Measurements from ENCODE around the gene ETS2. TPM values are rescaled to one million over a fixed set of nuclear protein-coding genes. Genes with fewer than 3 reads are reported as not detected.

The ETS2 gene
- polyA plus RNA-seq, result 1 to 10 TPM; 3.2 to 7.3 (median 4.2) TPM

- Mint-ChIP-seq H3K27me3 (ENCODE audit: low read depth in 3 of 3) (peaks cover 3 to 11% (median 5%) of the 10 kb centered on the region in 3 donors), H3K36me3 (peaks cover 0 to 7% (median 0%) of the 10 kb centered on the region in 3 donors), H3K4me3 (peak within 1 kb of the TSS; percentile 81 to 92 (median 89)), H3K9me3 (no peaks in the 10 kb centered on the region), H3K4me1 (peaks cover 13 to 24% of the 10 kb centered on the region in 2 donors), H3K27ac (peak within 1 kb of the TSS in 5 of 6 donors; percentile 24 to 67 (median 56))
- peak; percentile 45 to 58 (median 56) for DNase-seq
These were observed at the start of gene ETS2 for GRCh38 chr21:38805328-38806152. Gene ETS2, plus strand, starts transcription at chr21:38805929. Its CDS starts 4,106 bp downstream, at chr21:38810035.

- DNase-seq, result no peak
- Mint-ChIP-seq H3K27me3 (ENCODE audit: low read depth in 3 of 3) (peaks cover 0 to 10% (median 7%) of the 10 kb centered on the region in 3 donors), H3K4me1 (peaks cover 5 to 9% of the 10 kb centered on the region in 2 donors), H3K4me3 (no peak overlapping the region), H3K36me3 (no peaks in the 10 kb centered on the region), H3K9me3 (no peaks in the 10 kb centered on the region), H3K27ac (no peak overlapping the region)
These were observed 49.0 kb upstream of the ETS2 start for GRCh38 chr21:38756746-38757145.

- Mint-ChIP-seq H3K36me3 (no peaks in the 10 kb centered on the region), H3K9me3 (no peaks in the 10 kb centered on the region), H3K4me3 (no peak overlapping the region), H3K27me3 (ENCODE audit: low read depth in 3 of 3) (peaks cover 0 to 9% (median 5%) of the 10 kb centered on the region in 3 donors), H3K4me1 (peaks cover 5 to 9% of the 10 kb centered on the region in 2 donors), H3K27ac (no peak overlapping the region)
- no peak for DNase-seq
These were observed 47.1 kb upstream of the ETS2 start for GRCh38 chr21:38758501-38759214.

- Mint-ChIP-seq H3K27me3 (ENCODE audit: low read depth in 3 of 3) (peaks cover 0 to 5% (median 2%) of the 10 kb centered on the region in 3 donors), H3K27ac (no peak overlapping the region), H3K4me1 (peaks cover 5 to 9% of the 10 kb centered on the region in 2 donors), H3K9me3 (no peaks in the 10 kb centered on the region), H3K36me3 (no peaks in the 10 kb centered on the region), H3K4me3 (no peak overlapping the region)
- DNase-seq, result no peak
These were observed 46.3 kb upstream of the ETS2 start for GRCh38 chr21:38759413-38759812.

GRCh38 chr21:38760017-38760761, 45.5 kb upstream of the ETS2 start:
- peaks cover 5 to 9% of the 10 kb centered on the region in 2 donors for H3K4me1 Mint-ChIP-seq
- no peak overlapping the region for H3K4me3 Mint-ChIP-seq

GRCh38 chr21:38760762-38761155, 45.0 kb upstream of the ETS2 start:
- Mint-ChIP-seq H3K9me3 (no peaks in the 10 kb centered on the region), H3K27me3 (ENCODE audit: low read depth in 3 of 3) (peaks cover 0 to 5% (median 4%) of the 10 kb centered on the region in 3 donors), H3K36me3 (no peaks in the 10 kb centered on the region), H3K4me3 (no peak overlapping the region), H3K27ac (no peak overlapping the region), H3K4me1 (peaks cover 4 to 8% of the 10 kb centered on the region in 2 donors)
- no peak for DNase-seq

More at GRCh38 chr21:38760017-38760761, 45.5 kb upstream of the ETS2 start:
- Mint-ChIP-seq H3K27me3 (ENCODE audit: low read depth in 3 of 3) (peaks cover 0 to 5% (median 4%) of the 10 kb centered on the region in 3 donors), H3K27ac (no peak overlapping the region), H3K36me3 (no peaks in the 10 kb centered on the region), H3K9me3 (no peaks in the 10 kb centered on the region)
- no peak for DNase-seq

GRCh38 chr21:38761531-38761930, 44.2 kb upstream of the ETS2 start:
- Mint-ChIP-seq H3K27me3 (ENCODE audit: low read depth in 3 of 3) (peaks cover 0 to 5% (median 4%) of the 10 kb centered on the region in 3 donors), H3K9me3 (no peaks in the 10 kb centered on the region), H3K4me3 (no peak overlapping the region), H3K36me3 (no peaks in the 10 kb centered on the region), H3K4me1 (peaks cover 9 to 11% of the 10 kb centered on the region in 2 donors), H3K27ac (no peak overlapping the region)
- no peak for DNase-seq

GRCh38 chr21:38765056-38765455, 40.7 kb upstream of the ETS2 start:
- Mint-ChIP-seq H3K4me1 (peaks cover 33 to 37% of the 10 kb centered on the region in 2 donors), H3K27me3 (ENCODE audit: low read depth in 3 of 3) (peaks cover 0 to 2% (median 2%) of the 10 kb centered on the region in 3 donors), H3K9me3 (no peaks in the 10 kb centered on the region), H3K36me3 (no peaks in the 10 kb centered on the region), H3K27ac (peak overlapping the region in 4 of 6 donors; percentile 13 to 83 (median 64)), H3K4me3 (peak overlapping the region in 1 of 5 donors; percentile 23)
- DNase-seq, result no peak

GRCh38 chr21:38766987-38767722, 38.6 kb upstream of the ETS2 start:
- Mint-ChIP-seq H3K4me3 (peak overlapping the region; percentile 83 to 91 (median 88)), H3K4me1 (peaks cover 33 to 37% of the 10 kb centered on the region in 2 donors), H3K9me3 (no peaks in the 10 kb centered on the region), H3K36me3 (no peaks in the 10 kb centered on the region), H3K27me3 (ENCODE audit: low read depth in 3 of 3) (peaks cover 0 to 4% (median 2%) of the 10 kb centered on the region in 3 donors), H3K27ac (peak overlapping the region; percentile 83 to 97 (median 94))
- peak; percentile 65 to 71 (median 71) for DNase-seq

- H3K27me3 Mint-ChIP-seq (ENCODE audit: low read depth in 3 of 3), result peaks cover 0 to 9% (median 8%) of the 10 kb centered on the region in 3 donors
- peaks cover 33 to 37% of the 10 kb centered on the region in 2 donors for H3K4me1 Mint-ChIP-seq
- peak in 1 of 3 donors; percentile 24 for DNase-seq
- H3K27ac Mint-ChIP-seq, result peak overlapping the region in 5 of 6 donors; percentile 13 to 59 (median 45)
- no peaks in the 10 kb centered on the region for H3K36me3 Mint-ChIP-seq
- H3K9me3 Mint-ChIP-seq, result no peaks in the 10 kb centered on the region
- H3K4me3 Mint-ChIP-seq, result peak overlapping the region; percentile 33 to 91 (median 37)
These were observed 37.2 kb upstream of the ETS2 start for GRCh38 chr21:38768471-38769063.

- H3K9me3 Mint-ChIP-seq, result no peaks in the 10 kb centered on the region
- H3K36me3 Mint-ChIP-seq, result no peaks in the 10 kb centered on the region
- peaks cover 33 to 37% of the 10 kb centered on the region in 2 donors for H3K4me1 Mint-ChIP-seq
- DNase-seq, result no peak
- H3K27me3 Mint-ChIP-seq (ENCODE audit: low read depth in 3 of 3), result peaks cover 0 to 14% (median 11%) of the 10 kb centered on the region in 3 donors
- H3K27ac Mint-ChIP-seq, result peak overlapping the region in 5 of 6 donors; percentile 23 to 63 (median 48)
- H3K4me3 Mint-ChIP-seq, result peak overlapping the region; percentile 9 to 91 (median 36)
These were observed 36.4 kb upstream of the ETS2 start for GRCh38 chr21:38769191-38769780.

GRCh38 chr21:38770660-38771059, 35.1 kb upstream of the ETS2 start:
- H3K27me3 Mint-ChIP-seq (ENCODE audit: low read depth in 3 of 3), result peaks cover 4 to 16% (median 12%) of the 10 kb centered on the region in 3 donors
- DNase-seq, result no peak
- H3K4me1 Mint-ChIP-seq, result peaks cover 31 to 34% of the 10 kb centered on the region in 2 donors
- peak overlapping the region in 1 of 6 donors; percentile 36 for H3K27ac Mint-ChIP-seq
- no peaks in the 10 kb centered on the region for H3K36me3 Mint-ChIP-seq
- H3K9me3 Mint-ChIP-seq, result no peaks in the 10 kb centered on the region
- H3K4me3 Mint-ChIP-seq, result no peak overlapping the region
